Liver (tissue), 9 donors: Measurements from ENCODE around the gene SERPINE2. TPM values are rescaled to one million over a fixed set of nuclear protein-coding genes. Genes with fewer than 3 reads are reported as not detected.

Source experiments
- DNase-seq: peaks from one replicate; pipeline ENCODE4 v3.0.0-alpha.2; 2017; ENCODE audit warnings: low spot score
- H3K27ac ChIP-seq, 2 donors: one replicate each; pipeline ENCODE4 v1.7.0; 2013; ENCODE audit warnings: inconsistent platforms in 2 of 2, low read length in 2 of 2, control low read depth in 1 of 2, low read depth in 1 of 2, mild to moderate bottlenecking in 1 of 2
- H3K27me3 ChIP-seq, 4 donors: one replicate each; pipeline versions ENCODE4 v1.6.1 to v1.7.0; 2013; ENCODE audit warnings: low read length in 3 of 4, inconsistent platforms in 1 of 4, mild to moderate bottlenecking in 1 of 4, moderate library complexity in 1 of 4; ENCODE audit not compliant: control insufficient read depth in 4 of 4, insufficient read depth in 4 of 4
- H3K36me3 ChIP-seq, 4 donors: one replicate each; pipeline versions ENCODE4 v1.6.1 to v1.7.0; 2013; ENCODE audit warnings: low read length in 3 of 4, mild to moderate bottlenecking in 3 of 4, low read depth in 1 of 4, moderate library complexity in 1 of 4; ENCODE audit not compliant: control insufficient read depth in 4 of 4, insufficient read depth in 3 of 4
- H3K4me1 ChIP-seq, 4 donors: one replicate each; pipeline versions ENCODE4 v1.6.1 to v1.7.0; 2013; ENCODE audit warnings: low read length in 3 of 4, mild to moderate bottlenecking in 3 of 4, moderate library complexity in 1 of 4; ENCODE audit not compliant: control insufficient read depth in 4 of 4, insufficient read depth in 4 of 4
- H3K4me3 ChIP-seq, 3 donors: one replicate each; pipeline versions ENCODE4 v1.6.1 to v1.7.0; 2013; ENCODE audit warnings: low read length in 3 of 3, control low read depth in 1 of 3, low read depth in 1 of 3, mild to moderate bottlenecking in 1 of 3
- H3K9ac ChIP-seq, 2 donors: one replicate each; pipeline ENCODE4 v1.7.0; 2013; ENCODE audit warnings: low read length in 2 of 2, mild to moderate bottlenecking in 2 of 2, moderate library complexity in 2 of 2, control low read depth in 1 of 2, low read depth in 1 of 2
- H3K9me3 ChIP-seq, 4 donors: one replicate each; pipeline versions ENCODE4 v1.6.1 to v1.7.0; 2013; ENCODE audit warnings: low read length in 3 of 4; ENCODE audit not compliant: control insufficient read depth in 4 of 4
- ATF3 ChIP-seq: IDR thresholded peaks from 2 replicates; pipeline ENCODE4 v1.6.1; 2016; ENCODE audit warnings: antibody characterized with exemption
- CTCF ChIP-seq: fragments of 150-350 bp; IDR thresholded peaks from 2 replicates; pipeline ENCODE4 v1.5.1; 2017; ENCODE audit warnings: improper control_type of control experiment, low read depth, low read length; ENCODE audit not compliant: missing input control
- EGR1 ChIP-seq, 2 donors: IDR thresholded peaks; 2 replicates each; pipeline ENCODE4 v1.6.1; 2016 to 2018; ENCODE audit warnings: antibody characterized with exemption in 2 of 2, low read depth in 2 of 2
- FOXA1 ChIP-seq: IDR thresholded peaks from 2 replicates; pipeline ENCODE4 v1.6.1; 2016; ENCODE audit warnings: antibody characterized with exemption
- FOXA2 ChIP-seq: IDR thresholded peaks from 2 replicates; pipeline ENCODE4 v1.6.1; 2016; ENCODE audit warnings: antibody characterized with exemption
- GABPA ChIP-seq, 2 donors: IDR thresholded peaks in 1 of 2; conservative IDR thresholded peaks in 1 of 2; 2 replicates each; pipeline ENCODE4 v1.6.1; 2016; ENCODE audit warnings: antibody characterized with exemption in 2 of 2, mild to moderate bottlenecking in 1 of 2, moderate library complexity in 1 of 2
- HNF4A ChIP-seq, 2 donors: conservative IDR thresholded peaks; 2 replicates each; pipeline ENCODE4 v1.6.1; 2016; ENCODE audit warnings: antibody characterized with exemption in 2 of 2, mild to moderate bottlenecking in 2 of 2
- HNF4G ChIP-seq: IDR thresholded peaks from 2 replicates; pipeline ENCODE4 v1.6.1; 2016; ENCODE audit warnings: antibody characterized with exemption
- MAX ChIP-seq: IDR thresholded peaks from 2 replicates; pipeline ENCODE4 v1.6.1; 2016; ENCODE audit warnings: antibody characterized with exemption
- NR2F2 ChIP-seq: IDR thresholded peaks from 2 replicates; pipeline ENCODE4 v1.6.1; 2016; ENCODE audit warnings: antibody characterized with exemption
- RAD21 ChIP-seq, 2 donors: IDR thresholded peaks; 2 replicates each; pipeline ENCODE4 v1.6.1; 2016; ENCODE audit warnings: antibody characterized with exemption in 2 of 2, mild to moderate bottlenecking in 2 of 2
- REST ChIP-seq: IDR thresholded peaks from 2 replicates; pipeline ENCODE4 v1.6.1; 2016; ENCODE audit warnings: antibody characterized with exemption, mild to moderate bottlenecking
- RXRA ChIP-seq, 2 donors: IDR thresholded peaks; 2 replicates each; pipeline ENCODE4 v1.6.1; 2017 to 2018; ENCODE audit warnings: antibody characterized with exemption in 2 of 2, mild to moderate bottlenecking in 1 of 2
- SP1 ChIP-seq: IDR thresholded peaks from 2 replicates; pipeline ENCODE4 v1.6.1; 2018; ENCODE audit warnings: antibody characterized with exemption, mild to moderate bottlenecking
- TAF1 ChIP-seq: conservative IDR thresholded peaks from 2 replicates; pipeline ENCODE4 v1.6.1; 2016; ENCODE audit warnings: antibody characterized with exemption, mild to moderate bottlenecking
- YY1 ChIP-seq: IDR thresholded peaks from 2 replicates; pipeline ENCODE4 v1.6.1; 2016; ENCODE audit warnings: antibody characterized with exemption, mild to moderate bottlenecking
- ZBTB33 ChIP-seq: IDR thresholded peaks from 2 replicates; pipeline ENCODE4 v1.6.1; 2016; ENCODE audit warnings: antibody characterized with exemption
- WGBS: extraction: QIAGEN DNeasy Blood & Tissue Kit; methylation state at CpG from one replicate; pipeline ENCODE4 v1.1.7; 2013; 5-methylcytosine and 5-hydroxymethylcytosine counted together
- polyA plus RNA-seq, 2 donors: library from polyadenylated mRNA; stranded (reverse) in 1 of 2; unstranded in 1 of 2; fragments of 200-250 nt in 1 of 2; fragments of >200 nt in 1 of 2; fragmentation: Nextera tagmentation in 1 of 2; extraction: Ambion mirVana in 1 of 2; gene quantifications; one replicate each; pipeline versions ENCODE4 v1.2.1 to v1.2.3, GENCODE V29; 2013 to 2015
- total RNA-seq, 2 donors: library from RNA; depleted of rRNA; stranded (reverse); fragments of >200 nt; gene quantifications; one replicate each; pipeline ENCODE4 v1.2.3, GENCODE V29; 2014
- donor health status: healthy.
- donor health status: healthy.
- donor health status: healthy.
- donor health status: healthy.
- donor health status: healthy.

SERPINE2 gene
- total and polyA plus RNA-seq, 4 donors, result 0.92 to 4.8 (median 2.3) TPM

- Histone ChIP-seq H3K4me3 (no peak overlapping the region), H3K27ac (no peak overlapping the region), H3K36me3 (peaks cover 2 to 8% (median 3%) of the 10 kb centered on the region in 4 donors), H3K27me3 (no peaks in the 10 kb centered on the region), H3K9ac (no peak overlapping the region), H3K4me1 (peaks cover 0 to 3% (median 1%) of the 10 kb centered on the region in 4 donors), H3K9me3 (no peaks in the 10 kb centered on the region)
- TF ChIP-seq NR2F2, result no peak
- TF ChIP-seq RXRA (IDR thresholded peaks at IDR 0.05), result peak in 1 of 2 donors; percentile 24
- 79% methylated on average over 7 of the region's 7 CpGs for WGBS
- no peak for DNase-seq
These were observed 66.4 kb downstream of the SERPINE2 start for GRCh38 chr2:223972656-223973102.

GRCh38 chr2:223971731-223972130, 67.4 kb downstream of the SERPINE2 start:
- no peaks in the 10 kb centered on the region for H3K27me3 ChIP-seq
- no peak overlapping the region for H3K9ac ChIP-seq
- WGBS, result 88% methylated on average over 5 of the region's 5 CpGs
- H3K36me3 ChIP-seq, result peaks cover 4 to 18% (median 9%) of the 10 kb centered on the region in 4 donors
- TF ChIP-seq EGR1 (IDR thresholded peaks at IDR 0.05; ENCODE audit: low read depth in 2 of 2) (no peak), MAX (no peak), REST (no peak), FOXA1 (no peak), RXRA (IDR thresholded peaks at IDR 0.05) (no peak), RAD21 (IDR thresholded peaks at IDR 0.05) (no peak), FOXA2 (no peak), HNF4G (no peak), SP1 (no peak)
- H3K27ac ChIP-seq, result no peak overlapping the region
- H3K4me3 ChIP-seq, result no peak overlapping the region
- peaks cover 0 to 3% (median 1%) of the 10 kb centered on the region in 4 donors for H3K4me1 ChIP-seq
- DNase-seq, result no peak
- no peaks in the 10 kb centered on the region for H3K9me3 ChIP-seq

GRCh38 chr2:223970343-223971128, 68.5 kb downstream of the SERPINE2 start:
- WGBS, result 68% methylated on average over 8 of the region's 8 CpGs
- DNase-seq, result peak; percentile 61
- no peak for TF ChIP-seq FOXA2
- TF ChIP-seq GABPA (IDR thresholded peaks at IDR 0.05 in 1 of 2, conservative IDR thresholded peaks at IDR 0.05 in 1 of 2), result no peak
- TF ChIP-seq CTCF, result peak; percentile 95
- no peak for TF ChIP-seq SP1
- TF ChIP-seq TAF1, result no peak
- TF ChIP-seq YY1, result peak; percentile 14
- no peak for TF ChIP-seq MAX
- no peak for TF ChIP-seq ATF3
- TF ChIP-seq HNF4G, result no peak
- no peak for TF ChIP-seq ZBTB33
- TF ChIP-seq RXRA (IDR thresholded peaks at IDR 0.05), result peak in 1 of 2 donors; percentile 25
- no peak for TF ChIP-seq HNF4A (conservative IDR thresholded peaks at IDR 0.05)
- TF ChIP-seq NR2F2, result peak; percentile 16
- TF ChIP-seq RAD21 (IDR thresholded peaks at IDR 0.05), result peak; percentile 87 to 92

More at GRCh38 chr2:223970343-223971128, 68.5 kb downstream of the SERPINE2 start:
- Histone ChIP-seq H3K9ac (no peak overlapping the region), H3K36me3 (peaks cover 6 to 22% (median 12%) of the 10 kb centered on the region in 4 donors), H3K27me3 (no peaks in the 10 kb centered on the region), H3K4me3 (no peak overlapping the region), H3K9me3 (no peaks in the 10 kb centered on the region), H3K4me1 (peaks cover 0 to 3% (median 1%) of the 10 kb centered on the region in 4 donors), H3K27ac (no peak overlapping the region)
